Prostate gland (tissue), 2 donors: ENCODE measurements around the gene LAMA3. TPM values are rescaled to one million over a fixed set of nuclear protein-coding genes. Genes with fewer than 3 reads are reported as not detected.

ENCODE experiments used
- DNase-seq: peaks from one replicate; pipeline ENCODE4 v3.0.0-alpha.2; 2019; ENCODE audit warnings: low spot score
- H3K27ac ChIP-seq, 2 donors: fragments of 200-600 bp; sonication (generic); 2 replicates each; pipeline ENCODE4 v1.5.1; 2017 to 2019
- H3K27me3 ChIP-seq: fragments of 200-600 bp; sonication (generic); replicated peaks from 2 replicates; pipeline ENCODE4 v1.5.1; 2019; ENCODE audit not compliant: insufficient read depth
- H3K36me3 ChIP-seq, 2 donors: fragments of 200-600 bp; sonication (generic); 1 replicate in 1 of 2; 2 replicates in 1 of 2; pipeline versions ENCODE4 v1.5.1 to v1.8.1; 2017 to 2019
- H3K4me1 ChIP-seq: fragments of 200-600 bp; sonication (generic); replicated peaks from 2 replicates; pipeline ENCODE4 v1.5.1; 2019
- H3K4me3 ChIP-seq, 2 donors: fragments of 200-600 bp; sonication (generic); 2 replicates each; pipeline ENCODE4 v1.5.1; 2017 to 2019
- H3K9me3 ChIP-seq: fragments of 200-600 bp; sonication (generic); 2 replicates; pipeline ENCODE4 v1.5.1; 2017
- POLR2A ChIP-seq: fragments of 450-650 bp; IDR thresholded peaks from one replicate; pipeline ENCODE4 v1.6.1; 2016; ENCODE audit warnings: antibody characterized with exemption, mild to moderate bottlenecking
- POLR2AphosphoS5 ChIP-seq: sonication (generic); formaldehyde crosslinking; IDR thresholded peaks from one replicate; pipeline ENCODE4 v1.6.1; 2017; ENCODE audit warnings: antibody characterized with exemption
- WGBS: methylation state at CpG from one replicate; pipeline ENCODE4 v1.1.5; 2018; 5-methylcytosine and 5-hydroxymethylcytosine counted together
- intact Hi-C: fragments of 100-400 bp; cut with DNase I; formaldehyde crosslinking; loops from one replicate; pipeline ENCODE4 v1.14.2; 2022
- total RNA-seq, 2 donors: library from RNA; depleted of rRNA; stranded (reverse); fragments of >200 nt; gene quantifications; one replicate each; pipeline ENCODE4 v1.1.0, GENCODE V29; 2016
- TF ChIP-seq, protein P1 (sequence below), 4 experiments: fragments of 200-600 bp in 2 of 4; fragments of 450-650 bp in 2 of 4; sonication (generic) in 2 of 4; IDR thresholded peaks; 1 replicate in 3 of 4; 2 replicates in 1 of 4; pipeline ENCODE4 v1.5.1; 2016 to 2019; ENCODE audit warnings: antibody characterized with exemption in 4 of 4, mild to moderate bottlenecking in 2 of 4, moderate library complexity in 2 of 4

Gene LAMA3
- total RNA-seq, 2 donors from 2014 or later = 31.3 to 35.9 TPM

DNA sequence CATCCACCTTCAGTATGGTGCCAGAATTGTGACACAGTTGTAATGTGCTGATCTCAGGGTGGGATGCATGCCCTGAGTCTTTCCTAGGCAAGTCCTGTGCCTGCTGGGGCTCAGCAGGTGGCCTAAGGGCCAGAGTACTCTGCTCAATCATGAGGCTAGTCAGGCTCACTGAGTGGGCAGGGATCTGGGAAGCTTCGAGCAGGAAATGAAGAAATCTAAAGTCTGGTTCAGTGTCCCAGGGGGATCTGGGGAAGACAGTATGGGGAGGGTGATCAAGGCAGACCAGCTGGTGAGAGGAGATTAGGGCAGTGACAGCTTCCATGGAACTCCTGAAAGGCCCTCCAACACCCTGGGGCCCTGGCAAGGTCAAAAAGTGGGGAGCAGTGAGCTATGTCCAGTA lies 17.7 kb upstream of the LAMA3 start:
- intact Hi-C loops = no loop called here
- TF ChIP-seq POLR2AphosphoS5 = no peak
- TF ChIP-seq POLR2A = no peak
- TF ChIP-seq, protein P1, sequence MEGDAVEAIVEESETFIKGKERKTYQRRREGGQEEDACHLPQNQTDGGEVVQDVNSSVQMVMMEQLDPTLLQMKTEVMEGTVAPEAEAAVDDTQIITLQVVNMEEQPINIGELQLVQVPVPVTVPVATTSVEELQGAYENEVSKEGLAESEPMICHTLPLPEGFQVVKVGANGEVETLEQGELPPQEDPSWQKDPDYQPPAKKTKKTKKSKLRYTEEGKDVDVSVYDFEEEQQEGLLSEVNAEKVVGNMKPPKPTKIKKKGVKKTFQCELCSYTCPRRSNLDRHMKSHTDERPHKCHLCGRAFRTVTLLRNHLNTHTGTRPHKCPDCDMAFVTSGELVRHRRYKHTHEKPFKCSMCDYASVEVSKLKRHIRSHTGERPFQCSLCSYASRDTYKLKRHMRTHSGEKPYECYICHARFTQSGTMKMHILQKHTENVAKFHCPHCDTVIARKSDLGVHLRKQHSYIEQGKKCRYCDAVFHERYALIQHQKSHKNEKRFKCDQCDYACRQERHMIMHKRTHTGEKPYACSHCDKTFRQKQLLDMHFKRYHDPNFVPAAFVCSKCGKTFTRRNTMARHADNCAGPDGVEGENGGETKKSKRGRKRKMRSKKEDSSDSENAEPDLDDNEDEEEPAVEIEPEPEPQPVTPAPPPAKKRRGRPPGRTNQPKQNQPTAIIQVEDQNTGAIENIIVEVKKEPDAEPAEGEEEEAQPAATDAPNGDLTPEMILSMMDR (IDR thresholded peaks at IDR 0.05) = no peak
- no peaks in the 10 kb centered on the region for H3K4me1 ChIP-seq
- H3K9me3 ChIP-seq = no peaks in the 10 kb centered on the region
- H3K27me3 ChIP-seq = no peaks in the 10 kb centered on the region
- no peaks in the 10 kb centered on the region for H3K36me3 ChIP-seq
- no peak overlapping the region for H3K27ac ChIP-seq
- DNase-seq = no peak
- no peak overlapping the region for H3K4me3 ChIP-seq
- WGBS = 88% methylated on average over 1 of the region's 1 CpG

DNA sequence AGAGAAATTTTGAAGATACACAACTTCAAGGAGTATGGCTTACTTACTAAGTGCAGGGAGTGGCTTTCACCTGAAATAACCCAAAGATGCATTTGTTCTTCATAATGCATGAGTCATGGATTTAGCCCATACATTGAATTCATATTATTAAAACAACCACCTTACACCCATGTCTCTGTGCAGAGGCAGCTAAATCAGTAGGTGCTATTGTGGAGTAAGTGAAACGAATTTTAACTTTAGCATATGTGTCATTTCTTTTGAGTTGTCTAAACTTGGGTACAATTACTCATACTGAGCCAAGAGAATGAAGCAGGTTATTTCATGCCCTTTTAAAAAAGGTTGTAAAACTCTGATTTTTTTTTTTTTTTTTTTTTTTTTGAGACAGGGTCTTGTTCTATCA lies 15.5 kb upstream of the LAMA3 start:
- Histone ChIP-seq H3K4me1 (no peaks in the 10 kb centered on the region), H3K27ac (no peak overlapping the region), H3K36me3 (no peaks in the 10 kb centered on the region), H3K27me3 (no peaks in the 10 kb centered on the region), H3K9me3 (no peaks in the 10 kb centered on the region), H3K4me3 (no peak overlapping the region)
- no peak for DNase-seq
- TF ChIP-seq POLR2A = no peak
- TF ChIP-seq POLR2AphosphoS5 = no peak
- TF ChIP-seq, protein P1 (IDR thresholded peaks at IDR 0.05) = no peak
- WGBS = 40% methylated on average over 1 of the region's 1 CpG
- intact Hi-C loops = no loop called here

DNA sequence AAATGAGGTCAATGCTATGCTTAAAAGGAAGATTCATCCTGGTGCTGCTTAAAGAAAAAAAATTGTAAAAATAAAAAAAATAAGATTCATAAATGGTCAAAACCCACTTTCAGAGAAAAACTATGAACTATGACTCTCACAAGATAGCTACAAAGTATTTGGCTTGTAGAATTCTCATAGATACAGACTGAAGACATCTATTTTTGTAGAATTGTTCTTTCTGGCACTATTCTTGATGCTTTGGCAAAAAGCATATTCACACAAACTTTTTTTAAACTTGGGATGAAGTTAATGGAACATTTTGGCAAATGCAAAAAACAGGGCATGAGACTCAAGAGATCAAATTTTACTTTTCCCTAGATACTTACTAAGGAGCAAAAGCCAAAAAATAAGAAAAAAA lies 14.0 kb upstream of the LAMA3 start:
- Histone ChIP-seq H3K4me3 (no peak overlapping the region), H3K4me1 (no peaks in the 10 kb centered on the region), H3K27ac (no peak overlapping the region), H3K36me3 (no peaks in the 10 kb centered on the region), H3K9me3 (no peaks in the 10 kb centered on the region), H3K27me3 (no peaks in the 10 kb centered on the region)
- intact Hi-C loops = no loop called here
- TF ChIP-seq POLR2A (no peak), POLR2AphosphoS5 (no peak)
- TF ChIP-seq, protein P1 (IDR thresholded peaks at IDR 0.05) = no peak
- no peak for DNase-seq

DNA sequence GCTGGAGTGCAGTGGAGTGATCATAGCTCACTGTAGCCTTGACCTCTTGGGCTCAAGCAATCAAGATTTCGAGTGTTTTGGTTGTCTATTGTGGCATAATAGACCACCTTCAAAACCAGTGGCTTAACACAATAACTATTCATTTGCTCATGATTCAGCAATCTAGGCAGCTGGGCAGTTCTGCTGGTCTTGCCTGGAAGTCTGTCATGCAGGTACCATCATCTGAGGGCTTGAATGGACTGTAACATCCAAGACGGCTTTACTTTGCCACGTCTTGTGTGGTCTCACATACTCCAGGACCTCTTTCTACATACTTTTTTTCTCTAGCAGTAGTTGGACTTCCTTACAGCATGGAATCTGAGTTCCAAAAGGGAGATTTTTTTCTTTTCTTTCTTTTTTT lies 13.4 kb upstream of the LAMA3 start:
- 94% methylated on average over 3 of the region's 3 CpGs for WGBS
- TF ChIP-seq POLR2A (no peak), POLR2AphosphoS5 (no peak)
- TF ChIP-seq, protein P1 (IDR thresholded peaks at IDR 0.05) = no peak
- Histone ChIP-seq H3K27me3 (no peaks in the 10 kb centered on the region), H3K27ac (no peak overlapping the region), H3K36me3 (no peaks in the 10 kb centered on the region), H3K4me1 (no peaks in the 10 kb centered on the region), H3K4me3 (no peak overlapping the region), H3K9me3 (no peaks in the 10 kb centered on the region)
- intact Hi-C loops = no loop called here
- DNase-seq = no peak

DNA sequence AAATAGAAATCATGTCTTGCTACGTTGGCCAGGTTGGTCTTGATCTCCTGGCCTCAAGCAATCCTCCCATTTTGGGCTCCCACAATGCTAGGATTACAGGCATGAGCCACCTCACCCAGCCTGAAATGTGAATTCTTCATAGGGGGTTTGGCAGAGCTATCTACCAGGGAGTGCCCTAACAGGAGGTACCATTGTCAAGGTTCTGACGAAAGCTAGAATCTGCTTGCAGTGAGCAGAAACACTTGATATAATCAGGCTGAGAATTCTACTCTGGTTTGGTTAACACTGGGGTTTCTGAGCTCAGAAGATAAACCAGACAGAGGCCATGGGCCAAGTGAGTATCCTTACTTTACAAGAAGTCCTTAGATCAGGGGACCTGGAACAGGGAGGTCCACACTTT lies 7.2 kb upstream of the LAMA3 start:
- Histone ChIP-seq H3K9me3 (no peaks in the 10 kb centered on the region), H3K4me1 (no peaks in the 10 kb centered on the region), H3K36me3 (no peaks in the 10 kb centered on the region), H3K4me3 (no peak overlapping the region), H3K27me3 (no peaks in the 10 kb centered on the region), H3K27ac (no peak overlapping the region)
- intact Hi-C loops = no loop called here
- TF ChIP-seq, protein P1 (IDR thresholded peaks at IDR 0.05) = no peak
- no peak for TF ChIP-seq POLR2AphosphoS5
- TF ChIP-seq POLR2A = no peak
- WGBS = 66% methylated on average over 2 of the region's 2 CpGs
- no peak for DNase-seq
